ENCODE data around the gene CMSS1. TPM values are rescaled to one million over a fixed set of nuclear protein-coding genes. Genes with fewer than 3 reads are reported as not detected.
A peak's percentile ranks its signal among the peaks of the same experiment; 100 is the strongest.

The CMSS1 gene
- total and polyA plus RNA-seq, 2 of the 13 experiments (the other 11 are each of a cell fraction or from before 2014, with no cell fraction given) = 6.4 to 48.7 TPM

GRCh38 chr3:100221159-100221558 is 403.5 kb downstream of the CMSS1 start:
- TF ChIP-seq MED8 (CRISPR knock-in tag; IDR thresholded peaks at IDR 0.05; ENCODE audit: insufficient replicate concordance) (no peak), ATF7-NPFF (CRISPR knock-in tag; IDR thresholded peaks at IDR 0.05; ENCODE audit: low read depth) (no peak), EZH2 (conservative IDR thresholded peaks at IDR 0.05; ENCODE audit: low read depth, low read length) (no peak), SYNCRIP (IDR thresholded peaks at IDR 0.05; ENCODE audit: insufficient read depth, low read depth, low read length) (no peak)
- TF ChIP-seq, protein P1, sequence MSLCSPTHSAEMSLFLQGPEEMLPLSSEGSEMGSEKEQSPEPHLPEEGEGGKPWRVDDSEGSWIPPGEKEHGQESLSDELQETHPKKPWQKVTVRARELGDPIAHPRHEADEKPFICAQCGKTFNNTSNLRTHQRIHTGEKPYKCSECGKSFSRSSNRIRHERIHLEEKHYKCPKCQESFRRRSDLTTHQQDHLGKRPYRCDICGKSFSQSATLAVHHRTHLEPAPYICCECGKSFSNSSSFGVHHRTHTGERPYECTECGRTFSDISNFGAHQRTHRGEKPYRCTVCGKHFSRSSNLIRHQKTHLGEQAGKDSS (CRISPR knock-in tag; IDR thresholded peaks at IDR 0.05; ENCODE audit: borderline replicate concordance, low read depth) = no peak
- H3K27me3 ChIP-seq (ENCODE audit: control insufficient read depth in 1 of 2, insufficient read depth in 2 of 2, low read length in 2 of 2) = no peaks in the 10 kb centered on the region
- in situ Hi-C loops (cut with HindIII; ENCODE audit: extremely low pct_ligation_motif_present, low pct_unique_long_range_greater_than_20kb) (no loop called here), intact Hi-C loops (cut with micrococcal nuclease; ENCODE audit: unreplicated experiment) (no loop called here)
- FAIRE-seq (no peak), DNase-seq (ENCODE audit: low spot score) (no peak), ATAC-seq (no peak)
- H4K20me1 ChIP-seq (ENCODE audit: insufficient read depth, low read length) = no peaks in the 10 kb centered on the region
- no peaks in the 10 kb centered on the region for H3K79me2 ChIP-seq (ENCODE audit: insufficient read depth, low read length)
- WGBS (ENCODE audit: low lambda C conversion rate) = 95% methylated on average over 1 of the region's 1 CpG
- CTCF ChIA-PET (ENCODE audit: low intra/inter-chr PET ratio, low total read pairs) = no interaction called here
- H3K4me2 ChIP-seq (ENCODE audit: low read depth, low read length) = no peak overlapping the region
- POLR2A ChIA-PET = no interaction called here
- BruUV-seq (replicated peaks) = no TSS peak
- H3K4me3 ChIP-seq (replicated peaks in 1 of 3; ENCODE audit: insufficient read depth in 1 of 3, low read depth in 2 of 3, low read length in 3 of 3) = no peak overlapping the region
- H3K9me3 ChIP-seq (ENCODE audit: low read length) = peaks cover 18% of the 10 kb centered on the region
- no peak overlapping the region for H2AFZ ChIP-seq (ENCODE audit: low read length)
- H3K36me3 ChIP-seq (replicated peaks in 1 of 2; ENCODE audit: control insufficient read depth in 1 of 2, insufficient read depth in 2 of 2, low read length in 2 of 2) = no peaks in the 10 kb centered on the region
- peaks cover 10% of the 10 kb centered on the region for H3K4me1 ChIP-seq (ENCODE audit: insufficient read depth, low read length)
- no peak overlapping the region for H3K9ac ChIP-seq (ENCODE audit: insufficient read depth, low read depth, low read length)
- H3K27ac ChIP-seq (ENCODE audit: extremely low read length, insufficient read depth, low read length) = no peak overlapping the region

DNA sequence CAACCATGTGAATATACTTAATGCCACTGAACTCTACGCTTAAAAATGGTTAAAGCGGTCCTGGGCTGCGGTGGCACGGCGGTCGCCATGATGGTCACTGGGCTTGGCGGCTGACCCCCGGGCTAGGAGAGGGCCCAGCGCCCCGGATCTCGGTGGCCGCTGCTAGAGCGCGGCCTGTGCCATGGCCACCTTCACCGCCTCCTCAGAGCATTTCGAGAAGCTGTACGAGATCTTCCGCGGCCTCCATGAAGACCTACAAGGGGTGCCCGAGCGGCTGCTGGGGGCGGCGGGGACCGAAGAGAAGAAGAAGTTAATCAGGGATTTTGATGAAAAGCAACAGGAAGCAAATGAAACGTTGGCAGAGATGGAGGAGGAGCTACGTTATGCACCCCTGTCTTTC is 407.5 kb downstream of the CMSS1 start:
- CTCF ChIA-PET (ENCODE audit: low intra/inter-chr PET ratio, low total read pairs) = no interaction called here
- FAIRE-seq = no peak
- TF ChIP-seq CENPX (CRISPR knock-in tag; IDR thresholded peaks at IDR 0.05) (no peak), ZFYVE20 (CRISPR knock-in tag; IDR thresholded peaks at IDR 0.05; ENCODE audit: borderline replicate concordance, low read depth) (no peak), ZNF605 (CRISPR knock-in tag; IDR thresholded peaks at IDR 0.05) (no peak), ZFP82 (CRISPR knock-in tag; IDR thresholded peaks at IDR 0.05; ENCODE audit: borderline replicate concordance) (no peak), ZNF713 (CRISPR knock-in tag; IDR thresholded peaks at IDR 0.05) (no peak), ZNF367 (CRISPR knock-in tag; IDR thresholded peaks at IDR 0.05; ENCODE audit: borderline replicate concordance) (no peak), ONECUT2 (CRISPR knock-in tag; IDR thresholded peaks at IDR 0.05) (no peak), ARID5B (CRISPR knock-in tag; IDR thresholded peaks at IDR 0.05) (no peak), ZNF260 (CRISPR knock-in tag; IDR thresholded peaks at IDR 0.05; ENCODE audit: borderline replicate concordance, low read depth) (no peak), FLYWCH1 (CRISPR knock-in tag; IDR thresholded peaks at IDR 0.05) (no peak), BRD4 (CRISPR knock-in tag; IDR thresholded peaks at IDR 0.05) (no peak)

More for the DNA sequence above, 407.5 kb downstream of the CMSS1 start:
- 93% methylated on average over 26 of the region's 26 CpGs for WGBS (ENCODE audit: low lambda C conversion rate)
- no peak overlapping the region for H3K4me3 ChIP-seq (replicated peaks in 1 of 3; ENCODE audit: insufficient read depth in 1 of 3, low read depth in 2 of 3, low read length in 3 of 3)
- no peaks in the 10 kb centered on the region for H3K79me2 ChIP-seq (ENCODE audit: insufficient read depth, low read length)
- no peak overlapping the region for H3K27ac ChIP-seq (ENCODE audit: extremely low read length, insufficient read depth, low read length)
- H3K36me3 ChIP-seq (replicated peaks in 1 of 2; ENCODE audit: control insufficient read depth in 1 of 2, insufficient read depth in 2 of 2, low read length in 2 of 2) = no peaks in the 10 kb centered on the region
- peaks cover 12% of the 10 kb centered on the region for H3K4me1 ChIP-seq (ENCODE audit: insufficient read depth, low read length)
- peaks cover 8% of the 10 kb centered on the region; the same call in 1 of the 2 replicates for H3K9me3 ChIP-seq (ENCODE audit: low read length)
- ATAC-seq (no peak), DNase-seq (ENCODE audit: low spot score) (no peak)
- H4K20me1 ChIP-seq (ENCODE audit: insufficient read depth, low read length) = no peaks in the 10 kb centered on the region
- H3K9ac ChIP-seq (ENCODE audit: insufficient read depth, low read depth, low read length) = no peak overlapping the region
- peak overlapping the region; percentile 33 for H3K4me2 ChIP-seq (ENCODE audit: low read depth, low read length)
- POLR2A ChIA-PET = no interaction called here
- H3K27me3 ChIP-seq (ENCODE audit: control insufficient read depth in 1 of 2, insufficient read depth in 2 of 2, low read length in 2 of 2) = no peaks in the 10 kb centered on the region
- in situ Hi-C loops (cut with HindIII; ENCODE audit: extremely low pct_ligation_motif_present, low pct_unique_long_range_greater_than_20kb) (no loop called here), intact Hi-C loops (cut with micrococcal nuclease; ENCODE audit: unreplicated experiment) (no loop called here)
- no TSS peak for BruUV-seq (replicated peaks)
- H2AFZ ChIP-seq (ENCODE audit: low read length) = peak overlapping the region; percentile 46

Measured in HepG2 (cell line).